HG03139 (cell line): ENCODE data around the gene GPR37L1.

ENCODE experiments used
- ATAC-seq: cut with Tn5 transposase; IDR thresholded peaks from one replicate; pipeline ENCODE4 v1.9.1; 2021; ENCODE audit not compliant: unreplicated experiment

The GPR37L1 gene, protein sequence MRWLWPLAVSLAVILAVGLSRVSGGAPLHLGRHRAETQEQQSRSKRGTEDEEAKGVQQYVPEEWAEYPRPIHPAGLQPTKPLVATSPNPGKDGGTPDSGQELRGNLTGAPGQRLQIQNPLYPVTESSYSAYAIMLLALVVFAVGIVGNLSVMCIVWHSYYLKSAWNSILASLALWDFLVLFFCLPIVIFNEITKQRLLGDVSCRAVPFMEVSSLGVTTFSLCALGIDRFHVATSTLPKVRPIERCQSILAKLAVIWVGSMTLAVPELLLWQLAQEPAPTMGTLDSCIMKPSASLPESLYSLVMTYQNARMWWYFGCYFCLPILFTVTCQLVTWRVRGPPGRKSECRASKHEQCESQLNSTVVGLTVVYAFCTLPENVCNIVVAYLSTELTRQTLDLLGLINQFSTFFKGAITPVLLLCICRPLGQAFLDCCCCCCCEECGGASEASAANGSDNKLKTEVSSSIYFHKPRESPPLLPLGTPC

DNA sequence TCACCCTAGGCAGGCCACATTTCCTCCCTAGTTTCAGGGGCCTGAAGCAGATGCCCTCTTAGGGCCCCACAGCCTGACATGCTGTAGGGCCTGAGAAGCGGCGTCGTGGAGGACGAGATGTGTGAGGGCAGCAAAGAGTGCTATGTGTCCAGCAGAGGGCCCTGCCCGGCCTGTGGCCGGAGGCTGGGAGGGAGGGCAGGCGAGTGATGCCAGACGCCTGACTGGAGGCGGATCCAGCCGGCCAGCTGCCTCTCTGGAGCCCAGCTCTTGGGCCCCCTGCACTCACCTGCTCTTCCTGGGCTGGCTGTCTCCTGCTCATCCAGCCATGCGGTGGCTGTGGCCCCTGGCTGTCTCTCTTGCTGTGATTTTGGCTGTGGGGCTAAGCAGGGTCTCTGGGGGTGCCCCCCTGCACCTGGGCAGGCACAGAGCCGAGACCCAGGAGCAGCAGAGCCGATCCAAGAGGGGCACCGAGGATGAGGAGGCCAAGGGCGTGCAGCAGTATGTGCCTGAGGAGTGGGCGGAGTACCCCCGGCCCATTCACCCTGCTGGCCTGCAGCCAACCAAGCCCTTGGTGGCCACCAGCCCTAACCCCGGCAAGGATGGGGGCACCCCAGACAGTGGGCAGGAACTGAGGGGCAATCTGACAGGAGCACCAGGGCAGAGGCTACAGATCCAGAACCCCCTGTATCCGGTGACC, at the start of gene GPR37L1:
Gene GPR37L1, plus strand, starts transcription at position 279 of the 697 bp plus-strand sequence. Its CDS starts 47 bp downstream, at position 326.
- ATAC-seq = no peak

DNA sequence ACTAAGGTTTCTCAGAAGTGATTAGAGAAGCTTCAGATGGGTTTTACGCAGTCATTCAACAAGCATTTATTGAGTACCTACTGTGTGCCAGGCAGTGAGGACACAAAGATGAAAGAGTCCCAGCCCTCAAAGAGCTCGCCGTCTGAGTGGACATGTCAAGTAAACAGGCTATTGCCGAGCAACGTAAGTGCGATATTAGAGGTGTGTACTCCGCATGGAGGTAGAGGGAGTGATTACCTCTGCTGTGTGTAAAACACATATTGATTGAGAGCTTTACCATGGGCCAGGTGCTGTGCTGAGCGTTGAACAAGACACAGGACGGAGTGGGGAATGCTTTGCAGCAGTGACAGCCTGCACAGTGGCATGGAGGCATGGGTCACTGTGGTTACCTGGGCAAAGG, 49.5 kb upstream of the GPR37L1 start:
- no peak for ATAC-seq

- ATAC-seq = no peak
These were observed 47.7 kb upstream of the GPR37L1 start for GRCh38 chr1:202074985-202075384.

- ATAC-seq = no peak
These were observed 47.3 kb upstream of the GPR37L1 start for GRCh38 chr1:202075389-202075788.

DNA sequence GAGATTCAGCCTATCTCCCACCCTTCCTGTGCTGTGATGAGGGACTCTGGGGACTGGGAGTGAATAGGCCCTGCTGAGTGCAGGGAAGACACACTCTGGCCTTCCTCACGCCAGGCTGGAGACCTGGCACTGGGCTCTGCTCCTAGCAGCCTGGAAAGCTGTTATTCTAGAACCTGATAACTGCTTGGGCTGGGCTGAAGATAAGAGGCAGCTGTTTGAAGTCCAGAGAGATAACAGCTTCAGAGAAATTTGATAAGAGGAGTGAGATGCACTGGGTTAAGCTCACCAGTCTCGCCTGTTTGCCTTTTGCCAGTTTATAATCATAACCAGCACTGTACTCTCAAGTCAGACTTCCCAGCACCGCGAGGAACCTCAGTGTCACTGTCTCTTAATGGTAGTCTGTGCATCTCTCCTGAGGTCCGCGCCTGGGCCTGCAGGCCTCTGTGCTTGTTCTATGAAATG, 46.6 kb upstream of the GPR37L1 start:
- no peak for ATAC-seq

DNA sequence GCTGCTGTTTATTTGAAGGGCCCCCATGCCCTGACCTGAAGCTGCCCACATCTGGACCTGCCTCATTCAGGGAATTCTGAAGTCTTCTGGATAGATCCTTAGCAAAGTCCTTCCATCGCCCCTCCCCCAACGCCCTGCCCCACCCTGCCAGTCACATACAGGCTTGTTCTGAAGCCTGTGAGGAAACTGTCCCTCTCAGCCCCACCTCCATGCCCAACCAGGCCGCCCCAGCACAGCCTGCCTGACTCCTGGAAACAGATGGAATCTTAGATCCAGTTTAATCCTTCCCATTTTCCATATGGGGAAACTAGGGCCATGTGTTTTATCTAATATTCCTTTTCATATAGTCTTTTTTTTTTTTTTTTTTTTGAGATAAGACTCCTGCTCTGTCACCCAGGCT, 44.5 kb upstream of the GPR37L1 start:
- no peak for ATAC-seq

- ATAC-seq = no peak
These were observed 40.7 kb upstream of the GPR37L1 start for GRCh38 chr1:202081992-202082391.

DNA sequence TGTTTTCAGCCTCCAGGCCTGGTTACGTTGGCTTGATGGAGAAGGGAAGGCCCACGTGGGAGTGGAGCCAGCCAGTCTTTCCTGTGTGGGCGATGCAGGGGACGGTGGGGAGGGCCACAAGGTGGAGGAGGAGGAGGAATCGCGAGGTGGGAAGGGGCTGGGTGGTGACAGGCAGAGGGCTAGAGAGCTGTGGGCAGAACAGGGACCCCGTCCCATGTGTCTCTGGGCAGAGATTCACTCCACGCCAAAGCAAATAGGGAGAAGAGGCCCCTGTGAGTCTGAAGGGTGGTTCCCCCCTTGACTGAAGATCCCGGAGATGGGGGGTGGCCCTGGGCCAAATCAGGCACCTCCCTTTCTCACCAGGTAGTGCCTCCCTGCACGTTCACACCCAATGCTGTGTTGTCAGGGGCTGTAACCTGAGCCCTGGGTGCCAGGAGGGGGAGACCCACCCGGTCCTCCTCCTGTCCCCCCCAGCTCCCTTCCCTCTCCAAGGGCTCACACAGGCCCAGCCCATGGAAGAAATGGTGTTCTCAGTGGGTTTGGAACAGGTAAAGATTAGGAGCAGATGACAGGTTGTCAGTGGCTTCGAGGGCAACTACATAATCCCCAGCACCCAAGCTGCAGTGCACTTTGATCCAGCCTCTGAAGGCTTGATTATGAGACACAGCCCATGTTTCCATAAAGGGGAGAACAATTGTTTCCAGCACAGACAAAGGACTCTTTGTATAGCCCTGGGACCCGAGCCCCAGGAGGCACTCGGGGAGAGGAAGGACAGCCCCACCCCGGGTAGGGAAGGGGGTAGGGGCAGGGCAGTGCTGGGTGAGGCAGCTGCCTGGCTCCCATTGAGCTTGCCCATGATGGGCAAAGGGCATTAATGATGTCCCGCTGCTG, 37.7 kb upstream of the GPR37L1 start:
- no peak for ATAC-seq

- ATAC-seq = no peak
These were observed 36.9 kb upstream of the GPR37L1 start for GRCh38 chr1:202085682-202086373.

- no peak for ATAC-seq
These were observed 36.0 kb upstream of the GPR37L1 start for GRCh38 chr1:202086579-202087350.

GRCh38 chr1:202088206-202088605, 34.5 kb upstream of the GPR37L1 start:
- ATAC-seq = no peak

GRCh38 chr1:202090994-202091393, 31.7 kb upstream of the GPR37L1 start:
- ATAC-seq = no peak

GRCh38 chr1:202093858-202094257, 28.9 kb upstream of the GPR37L1 start:
- ATAC-seq = no peak

DNA sequence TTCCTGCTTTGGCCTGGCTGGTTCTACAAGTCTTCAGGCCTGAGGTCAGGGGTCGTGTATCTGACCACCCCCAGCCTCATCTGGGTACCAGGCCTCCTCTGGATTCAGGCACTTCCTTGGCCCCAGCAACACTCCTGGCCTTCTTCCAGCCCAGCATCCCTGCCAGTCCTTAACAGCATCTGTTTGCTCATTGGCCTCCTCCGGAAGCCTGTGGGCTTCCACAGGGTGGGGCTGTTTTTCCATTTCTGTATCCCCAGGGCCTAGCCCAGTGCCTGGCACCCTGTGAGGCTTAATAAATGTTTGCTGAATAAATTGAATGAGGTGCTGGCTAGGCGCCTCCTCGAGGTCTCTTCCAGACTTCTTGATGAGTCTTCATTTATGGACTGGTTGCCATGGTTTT, 21.5 kb upstream of the GPR37L1 start:
- ATAC-seq = no peak

- ATAC-seq = no peak
These were observed 18.6 kb upstream of the GPR37L1 start for GRCh38 chr1:202104073-202104472.

DNA sequence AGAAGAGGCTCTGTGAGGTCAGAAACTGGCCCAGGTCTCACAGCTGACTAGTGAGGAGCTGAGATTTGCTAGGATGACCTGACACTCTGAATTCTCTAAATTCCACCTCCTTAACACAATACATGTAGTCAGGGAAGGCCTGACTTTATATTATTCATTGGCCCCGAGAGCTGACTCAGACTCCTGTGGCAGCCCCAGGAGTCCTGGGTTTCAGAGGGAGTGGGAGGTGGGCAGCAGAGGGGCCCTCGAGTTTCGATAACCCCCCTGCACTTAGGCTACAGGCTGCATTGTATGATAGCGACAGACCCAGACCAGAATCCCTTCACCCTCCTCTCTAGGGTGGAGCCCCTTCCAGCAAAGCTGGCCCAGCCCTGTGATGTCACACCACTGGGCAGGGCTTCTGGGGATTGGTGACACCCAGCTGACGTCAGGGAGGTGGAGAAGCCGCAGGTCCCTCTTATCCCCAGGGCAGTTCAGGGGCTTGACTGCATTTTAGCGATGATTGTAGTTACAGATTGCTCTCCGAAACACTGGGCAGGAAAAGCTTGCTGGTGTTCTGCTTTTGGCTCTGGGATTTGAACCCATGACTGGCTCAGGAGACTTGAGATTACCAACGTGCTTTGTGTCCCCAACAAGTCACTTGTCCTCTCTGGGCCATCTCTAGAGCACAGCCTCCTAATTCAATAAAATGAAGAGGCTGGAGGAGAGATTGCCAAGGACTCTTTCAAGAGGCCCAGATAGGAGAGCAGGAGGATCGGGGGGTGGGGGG, 17.0 kb upstream of the GPR37L1 start:
- ATAC-seq = no peak

- no peak for ATAC-seq
These were observed 16.1 kb upstream of the GPR37L1 start for GRCh38 chr1:202106340-202107254.

DNA sequence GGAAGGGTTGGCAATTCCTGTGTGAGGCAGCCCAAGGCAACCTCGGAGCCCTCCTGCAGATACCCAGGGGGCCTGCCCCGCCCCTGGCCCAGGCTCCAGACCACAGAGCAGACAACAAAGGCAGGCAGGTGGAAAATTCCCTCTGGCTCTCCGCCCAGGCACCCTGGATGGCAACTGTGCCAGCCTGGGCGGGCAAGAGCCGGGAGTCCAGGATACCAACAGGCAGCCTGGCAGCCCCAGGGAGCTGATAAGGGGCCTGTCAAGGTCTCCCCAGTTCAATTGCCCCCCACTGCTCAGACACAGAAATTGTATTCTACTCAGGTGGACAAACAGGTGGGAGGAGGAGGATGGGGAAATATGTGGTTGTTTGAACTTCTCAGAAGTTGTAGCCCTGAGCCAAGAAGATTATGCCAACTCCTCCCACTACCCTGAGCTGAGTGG, 15.4 kb upstream of the GPR37L1 start:
- no peak for ATAC-seq
